NB4 (cell line): ENCODE results near the gene NDUFS8.

Source experiments
- DNase-seq: peaks from one replicate; pipeline ENCODE4 v3.0.0; 2010; ENCODE audit warnings: low read depth
- H3K4me3 ChIP-seq: one replicate; pipeline ENCODE4 v1.5.1; 2011; ENCODE audit warnings: mild to moderate bottlenecking, low read depth, low read length, moderate library complexity
- MYC ChIP-seq: IDR thresholded peaks from 2 replicates; pipeline ENCODE4 v1.6.1; 2011; ENCODE audit warnings: low read depth, low read length
- POLR2A ChIP-seq: IDR thresholded peaks from 2 replicates; pipeline ENCODE4 v1.6.1; 2011; ENCODE audit warnings: mild to moderate bottlenecking; ENCODE audit not compliant: insufficient read length; ENCODE audit errors: extremely low read depth
- TF ChIP-seq, protein P1 (sequence below): IDR thresholded peaks from 2 replicates; pipeline ENCODE4 v1.6.1; 2011; ENCODE audit warnings: low read depth, low read length
- TF ChIP-seq, protein P2 (sequence below): IDR thresholded peaks from one replicate; pipeline ENCODE4 v1.5.1; 2012; ENCODE audit warnings: low read depth, low read length

NDUFS8 gene

DNA sequence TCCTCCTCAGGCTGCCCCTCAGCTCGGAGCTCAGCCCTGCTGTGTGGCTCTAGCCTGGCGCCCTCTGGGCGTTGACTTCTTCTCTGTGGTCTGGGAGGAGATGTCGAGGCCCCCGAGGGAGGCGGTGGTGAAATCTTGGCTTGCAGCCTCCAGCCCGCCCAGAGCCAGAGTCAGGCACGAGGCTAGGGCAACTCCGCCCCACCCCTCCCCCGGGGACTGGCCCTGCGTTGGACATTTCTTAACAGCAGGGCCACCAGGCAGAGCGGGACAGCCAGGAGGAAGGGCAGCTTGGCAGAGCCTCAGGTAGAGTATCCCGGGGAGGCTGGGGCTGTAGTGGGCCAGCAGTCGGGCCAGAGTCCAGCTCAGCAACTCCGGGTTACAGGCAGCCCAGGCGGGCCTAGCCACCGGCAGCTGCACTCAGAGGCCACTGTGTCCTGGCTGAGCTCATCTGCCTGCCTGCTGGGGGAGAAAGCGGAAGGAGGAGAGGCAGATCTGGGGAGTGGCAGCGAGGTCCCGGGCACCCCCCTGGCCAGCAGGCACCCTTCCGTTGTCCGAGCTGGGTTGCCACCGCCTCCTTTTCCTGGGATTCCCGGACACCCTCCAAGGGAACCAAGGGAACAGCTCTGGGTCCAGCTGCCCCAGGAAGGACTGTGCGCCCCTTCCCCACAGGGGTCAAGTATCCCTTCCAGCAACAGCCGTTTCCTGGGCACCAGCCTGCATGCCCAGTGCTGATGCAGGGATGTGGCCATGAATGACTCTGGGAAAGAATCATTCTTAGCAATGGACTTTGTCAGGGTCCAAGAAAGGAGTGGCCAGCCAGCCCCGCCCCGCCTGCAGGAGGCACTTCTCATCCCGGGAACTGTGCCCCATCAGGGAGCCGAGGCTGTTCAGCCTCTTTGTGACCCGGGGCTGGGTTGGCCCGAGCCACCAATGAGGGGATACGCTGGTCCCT is 20.1 kb upstream of the NDUFS8 start, which contains the start of gene ALDH3B1:
ALDH3B1 (plus strand) TSS at position 238 of the 952 bp plus-strand sequence. CDS start 4,971 bp downstream, outside the sequence.
- peak within 1 kb of the TSS; percentile 80 for H3K4me3 ChIP-seq
- DNase-seq = peak; percentile 100

DNA sequence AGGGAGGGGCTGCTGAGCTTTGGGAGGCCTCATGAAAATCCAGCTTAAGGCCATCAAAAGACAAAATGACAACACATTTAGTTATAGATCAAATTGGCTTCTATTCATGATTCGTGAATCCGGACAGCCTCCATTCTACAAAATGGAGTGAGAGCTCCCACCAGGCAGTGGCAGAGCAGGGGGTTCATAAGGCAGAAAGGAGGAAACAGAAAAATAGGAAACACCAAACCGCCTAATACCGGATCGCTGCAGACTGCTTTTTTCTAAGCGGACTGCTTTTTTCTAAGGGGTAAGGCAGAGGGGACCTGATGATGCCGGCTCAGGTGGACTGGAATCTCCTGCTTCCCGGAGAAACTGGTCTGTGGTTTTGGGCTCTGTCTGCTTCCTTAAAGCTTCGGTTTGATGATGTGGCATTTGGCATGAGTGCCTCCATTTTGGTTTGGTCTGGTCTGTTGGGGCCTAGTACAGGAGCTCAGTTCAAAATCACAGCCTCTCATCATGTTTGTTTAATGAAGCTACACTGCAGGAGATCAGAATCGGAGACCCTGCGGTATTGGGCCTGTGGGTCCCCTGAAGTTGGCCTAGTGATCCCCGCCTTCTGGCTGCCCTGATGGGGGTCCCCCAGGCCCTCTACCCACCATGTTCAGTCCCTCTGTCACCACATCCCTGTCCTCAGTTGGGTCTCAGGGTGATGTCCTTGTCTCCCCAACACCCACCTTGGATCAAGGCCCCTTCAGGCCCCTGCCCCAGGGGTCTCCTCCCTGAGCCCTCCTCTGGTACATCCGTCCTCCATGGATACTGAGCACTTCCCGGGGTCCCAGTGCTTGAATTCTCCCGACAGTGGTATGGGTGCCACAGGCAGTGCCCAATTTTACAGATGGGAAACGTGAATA is 19.2 kb upstream of the NDUFS8 start:
- TF ChIP-seq, protein P1, sequence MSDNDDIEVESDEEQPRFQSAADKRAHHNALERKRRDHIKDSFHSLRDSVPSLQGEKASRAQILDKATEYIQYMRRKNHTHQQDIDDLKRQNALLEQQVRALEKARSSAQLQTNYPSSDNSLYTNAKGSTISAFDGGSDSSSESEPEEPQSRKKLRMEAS = no peak
- TF ChIP-seq POLR2A (no peak), MYC (no peak)
- TF ChIP-seq, protein P2, sequence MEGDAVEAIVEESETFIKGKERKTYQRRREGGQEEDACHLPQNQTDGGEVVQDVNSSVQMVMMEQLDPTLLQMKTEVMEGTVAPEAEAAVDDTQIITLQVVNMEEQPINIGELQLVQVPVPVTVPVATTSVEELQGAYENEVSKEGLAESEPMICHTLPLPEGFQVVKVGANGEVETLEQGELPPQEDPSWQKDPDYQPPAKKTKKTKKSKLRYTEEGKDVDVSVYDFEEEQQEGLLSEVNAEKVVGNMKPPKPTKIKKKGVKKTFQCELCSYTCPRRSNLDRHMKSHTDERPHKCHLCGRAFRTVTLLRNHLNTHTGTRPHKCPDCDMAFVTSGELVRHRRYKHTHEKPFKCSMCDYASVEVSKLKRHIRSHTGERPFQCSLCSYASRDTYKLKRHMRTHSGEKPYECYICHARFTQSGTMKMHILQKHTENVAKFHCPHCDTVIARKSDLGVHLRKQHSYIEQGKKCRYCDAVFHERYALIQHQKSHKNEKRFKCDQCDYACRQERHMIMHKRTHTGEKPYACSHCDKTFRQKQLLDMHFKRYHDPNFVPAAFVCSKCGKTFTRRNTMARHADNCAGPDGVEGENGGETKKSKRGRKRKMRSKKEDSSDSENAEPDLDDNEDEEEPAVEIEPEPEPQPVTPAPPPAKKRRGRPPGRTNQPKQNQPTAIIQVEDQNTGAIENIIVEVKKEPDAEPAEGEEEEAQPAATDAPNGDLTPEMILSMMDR = no peak
- peak overlapping the region; percentile 80 for H3K4me3 ChIP-seq
- peak; percentile 59 for DNase-seq

More for the DNA sequence above, 20.1 kb upstream of the NDUFS8 start, which contains the start of gene ALDH3B1:
- TF ChIP-seq, protein P1 = peak; percentile 83
- TF ChIP-seq MYC = peak; percentile 94
- TF ChIP-seq POLR2A = peak; percentile 82
- TF ChIP-seq, protein P2 = peak; percentile 8

DNA sequence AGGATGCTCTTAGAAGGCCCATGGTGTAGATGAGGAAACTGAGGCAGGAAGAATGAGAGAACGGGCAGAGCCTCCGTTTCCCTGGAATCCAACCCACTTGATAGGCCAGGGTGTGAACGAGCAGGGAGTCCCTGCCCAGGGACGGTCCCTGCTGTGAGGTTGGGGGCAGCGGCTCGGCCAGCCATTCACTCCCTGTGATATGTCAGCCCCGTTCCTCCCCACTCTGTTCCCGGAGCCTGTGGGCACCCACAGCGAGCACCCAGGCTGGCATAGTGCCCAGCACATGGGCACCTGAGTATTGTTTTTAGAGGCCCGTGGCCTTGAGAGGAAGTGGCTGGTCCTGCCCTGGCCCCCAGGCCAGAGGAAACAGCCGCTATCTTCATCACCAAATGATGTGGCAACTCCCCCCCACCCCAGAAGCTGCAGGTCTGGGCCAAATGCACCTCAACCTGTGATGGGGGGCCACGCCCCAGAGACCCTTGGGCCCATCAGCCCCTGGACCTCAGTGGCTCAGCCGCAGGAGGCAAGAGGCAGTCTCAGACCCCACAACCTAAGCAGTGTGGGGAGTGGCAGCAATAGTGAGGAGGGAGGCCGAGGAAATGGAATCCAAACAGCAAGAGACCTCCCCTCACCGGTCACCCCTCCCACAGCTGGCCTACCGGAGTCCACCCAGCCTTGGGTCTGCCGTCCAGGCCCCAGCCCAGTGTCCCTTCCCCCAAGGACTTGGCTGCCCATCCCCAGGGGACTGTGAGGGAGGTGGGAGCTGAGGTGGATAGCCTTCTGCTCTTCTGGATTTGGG is 18.2 kb upstream of the NDUFS8 start:
- TF ChIP-seq, protein P1 = no peak
- no peak overlapping the region for H3K4me3 ChIP-seq
- no peak for DNase-seq

DNA sequence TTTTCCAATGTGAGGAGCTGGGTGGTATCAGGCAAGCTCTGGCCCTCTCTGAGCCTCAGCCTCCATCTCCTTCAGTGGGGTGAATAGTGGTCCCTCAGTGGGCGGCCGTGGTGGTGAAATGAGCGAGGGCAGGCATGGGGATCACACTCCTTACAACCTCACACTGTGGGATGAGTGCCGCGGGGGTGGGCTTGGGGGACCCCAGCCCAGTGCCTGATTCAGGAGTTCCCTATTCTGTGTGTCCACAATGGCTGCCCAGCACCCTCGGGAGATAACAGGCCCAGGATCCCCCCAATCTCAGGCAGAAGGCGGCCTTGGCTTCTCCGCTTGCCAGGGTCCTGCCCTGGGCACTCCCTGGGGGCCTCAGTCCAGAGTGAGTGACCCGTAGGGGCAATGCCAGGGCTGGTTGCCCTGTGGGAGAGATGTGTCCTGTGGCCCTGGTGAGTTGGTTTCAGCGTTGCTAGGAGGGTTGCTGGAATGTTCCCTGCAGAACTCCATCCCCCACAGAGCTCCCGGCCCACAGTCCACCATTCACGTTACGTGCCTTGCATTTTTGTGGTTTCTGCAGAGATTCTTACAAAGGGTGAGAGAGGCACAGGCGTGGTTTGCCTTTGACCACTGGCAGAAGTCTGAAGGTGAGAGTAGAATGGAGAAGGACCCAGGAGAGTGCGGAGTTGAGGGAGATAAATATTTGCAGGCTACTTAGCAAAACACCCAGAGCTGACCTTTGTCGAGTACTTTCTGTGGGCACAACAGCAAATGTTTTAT is 17.5 kb upstream of the NDUFS8 start:
- TF ChIP-seq POLR2A (no peak), MYC (no peak)
- TF ChIP-seq, protein P1 = no peak
- TF ChIP-seq, protein P2 = no peak
- DNase-seq = no peak
- no peak overlapping the region for H3K4me3 ChIP-seq

DNA sequence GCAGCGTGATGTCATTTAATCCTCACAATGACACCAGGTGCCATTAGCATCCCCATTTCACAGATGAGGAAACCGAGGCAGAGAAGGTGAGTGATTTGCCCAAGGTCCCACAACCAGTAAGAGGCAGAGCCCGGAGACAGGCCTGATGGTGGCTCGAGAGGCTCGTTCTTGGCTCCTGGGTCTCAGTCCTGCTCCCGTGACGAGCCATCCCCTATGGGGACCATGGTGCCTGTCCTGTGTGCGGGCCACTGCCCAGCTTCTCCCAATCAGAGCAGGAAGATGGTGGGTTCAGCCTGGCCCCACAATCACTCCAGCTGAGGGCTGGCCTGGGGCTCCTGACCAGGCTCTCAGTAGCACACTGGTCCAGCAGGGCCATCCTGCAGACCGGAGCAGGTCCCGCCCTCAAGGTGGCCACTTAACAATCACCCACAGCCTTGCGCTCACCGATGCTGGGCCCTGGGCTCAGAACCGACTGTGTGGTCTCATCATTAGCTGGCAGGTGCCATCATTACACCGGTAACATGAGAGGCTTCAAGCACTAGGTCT is 16.8 kb upstream of the NDUFS8 start:
- H3K4me3 ChIP-seq = no peak overlapping the region
- DNase-seq = no peak
- TF ChIP-seq POLR2A (no peak), MYC (no peak)
- TF ChIP-seq, protein P1 = no peak
- TF ChIP-seq, protein P2 = no peak
